ENCODE data around the gene PTGES3L. TPM values are rescaled to one million over a fixed set of nuclear protein-coding genes. Genes with fewer than 3 reads are reported as not detected.

PTGES3L gene
- polyA plus RNA-seq, 1 donor (not counting 4 experiments of a cell fraction or from before 2014, with no cell fraction given): 0.37 TPM

GRCh38 chr17:42999003-42999525, 19.2 kb upstream of the PTGES3L start:
- dilution Hi-C loops (cut with MboI; ENCODE audit: extremely low pct_ligation_motif_present, low sequenced_read_pairs): no loop called here
- Histone ChIP-seq H3K27ac (ENCODE audit: control insufficient read depth, insufficient read depth, low read length) (peak overlapping the region; percentile 94), H3K9ac (ENCODE audit: control insufficient read depth, extremely low read depth, insufficient read depth, low read length) (peak overlapping the region; percentile 99), H3K4me3 (ENCODE audit: control insufficient read depth in 2 of 3, extremely low read depth in 1 of 3, insufficient read depth in 2 of 3, low read depth in 1 of 3, low read length in 3 of 3) (peak overlapping the region; percentile 79 to 98 (median 93)), H2AFZ (ENCODE audit: control insufficient read depth, low read length) (no peak overlapping the region), H3K4me2 (ENCODE audit: control insufficient read depth, extremely low read depth, insufficient read depth, low read depth, low read length) (peak overlapping the region; percentile 86), H3K4me1 (ENCODE audit: control insufficient read depth, extremely low read depth, insufficient read depth, low read length) (peaks cover 32% of the 10 kb centered on the region), H3K27me3 (ENCODE audit: control insufficient read depth, extremely low read depth, insufficient read depth, low read length) (no peaks in the 10 kb centered on the region), H3K9me3 (ENCODE audit: control insufficient read depth, low read depth, low read length) (no peaks in the 10 kb centered on the region), H4K20me1 (ENCODE audit: control insufficient read depth, extremely low read depth, insufficient read depth, low read length) (peaks cover 4% of the 10 kb centered on the region), H3K36me3 (ENCODE audit: control insufficient read depth in 2 of 2, extremely low read depth in 1 of 2, insufficient read depth in 2 of 2, low read length in 2 of 2) (peaks cover 26 to 41% of the 10 kb centered on the region in 2 experiments), H3K79me2 (ENCODE audit: control insufficient read depth, insufficient read depth, low read length) (peaks cover 27% of the 10 kb centered on the region), H3K9me1 (ENCODE audit: control insufficient read depth, extremely low read depth, insufficient read depth, low read length) (no peaks in the 10 kb centered on the region)
- DNase-seq (ENCODE audit: low read depth, low spot score) (no peak), FAIRE-seq (no peak)
- TF ChIP-seq EZH2 (IDR thresholded peaks at IDR 0.05; ENCODE audit: low read length) (no peak), CTCF (optimal IDR thresholded peaks at IDR 0.05 in 1 of 3, IDR thresholded peaks at IDR 0.05 in 1 of 3, conservative IDR thresholded peaks at IDR 0.05 in 1 of 3; ENCODE audit: extremely low read depth in 1 of 3, insufficient read depth in 2 of 3, low read length in 3 of 3) (no peak)

DNA sequence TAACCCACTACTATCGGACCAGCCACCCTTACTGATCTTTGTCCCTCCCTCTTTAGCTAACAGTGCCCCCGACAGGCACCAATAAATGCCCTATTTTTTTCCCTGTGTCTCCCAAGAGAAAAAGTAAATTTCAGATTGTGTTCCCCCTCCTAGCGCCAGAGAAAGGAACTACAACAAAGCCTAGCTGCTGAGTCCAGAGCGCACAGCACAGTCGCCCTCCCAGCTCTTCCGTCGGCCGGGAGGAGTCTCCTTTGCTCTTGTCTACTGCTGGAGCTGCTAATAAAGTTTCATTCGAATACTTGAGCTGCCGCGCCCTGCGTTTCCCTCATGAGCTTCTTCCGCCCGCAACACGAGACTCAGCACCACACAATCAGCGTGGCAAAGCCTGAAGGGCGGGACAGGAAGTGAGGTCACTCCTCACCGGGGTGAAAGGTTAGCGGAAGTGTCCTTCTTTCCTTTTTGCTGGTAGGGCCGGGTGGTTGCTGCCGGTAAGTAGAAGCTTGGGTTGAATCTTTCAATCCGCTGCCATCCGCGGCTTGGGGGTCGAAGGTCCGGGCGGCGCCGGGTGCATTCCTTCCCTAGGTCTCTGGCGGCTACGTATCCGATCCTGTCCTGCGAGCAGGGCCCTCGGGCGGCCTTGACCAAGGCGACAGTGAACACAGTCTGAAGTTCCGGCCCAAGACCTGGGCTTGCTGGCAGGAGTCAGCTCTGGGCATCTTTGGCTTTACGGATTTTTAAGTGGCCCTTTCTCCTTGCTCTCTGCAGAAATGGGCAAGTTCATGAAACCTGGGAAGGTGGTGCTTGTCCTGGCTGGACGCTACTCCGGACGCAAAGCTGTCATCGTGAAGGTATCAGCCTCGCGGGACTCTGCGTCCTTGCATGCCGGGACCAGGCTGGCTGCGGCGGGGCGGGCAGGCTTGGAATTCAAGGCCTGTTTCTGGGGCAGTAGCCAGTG, 18.4 kb upstream of the PTGES3L start, which contains the start of gene RPL27:
RPL27 (plus strand) TSS at position 436 of the 955 bp plus-strand sequence; CDS start at position 768, 332 bp downstream.
- H3K9me1 ChIP-seq (ENCODE audit: control insufficient read depth, extremely low read depth, insufficient read depth, low read length): no peaks in the 10 kb centered on the region
- TF ChIP-seq CTCF (optimal IDR thresholded peaks at IDR 0.05 in 1 of 3, IDR thresholded peaks at IDR 0.05 in 1 of 3, conservative IDR thresholded peaks at IDR 0.05 in 1 of 3; ENCODE audit: extremely low read depth in 1 of 3, insufficient read depth in 2 of 3, low read length in 3 of 3) (peak; percentile 63 to 95 (median 72)), EZH2 (IDR thresholded peaks at IDR 0.05; ENCODE audit: low read length) (no peak)
- peak within 1 kb of the TSS; percentile 79 to 98 (median 93) for H3K4me3 ChIP-seq (ENCODE audit: control insufficient read depth in 2 of 3, extremely low read depth in 1 of 3, insufficient read depth in 2 of 3, low read depth in 1 of 3, low read length in 3 of 3)
- H3K27ac ChIP-seq (ENCODE audit: control insufficient read depth, insufficient read depth, low read length): peak within 1 kb of the TSS; percentile 94
- peak within 1 kb of the TSS; percentile 54 for H2AFZ ChIP-seq (ENCODE audit: control insufficient read depth, low read length)
- DNase-seq (ENCODE audit: low read depth, low spot score) (peak; percentile 99), FAIRE-seq (peak; percentile 92)
- H3K9me3 ChIP-seq (ENCODE audit: control insufficient read depth, low read depth, low read length): no peaks in the 10 kb centered on the region
- peaks cover 27% of the 10 kb centered on the region for H3K79me2 ChIP-seq (ENCODE audit: control insufficient read depth, insufficient read depth, low read length)
- peak within 1 kb of the TSS; percentile 86 for H3K4me2 ChIP-seq (ENCODE audit: control insufficient read depth, extremely low read depth, insufficient read depth, low read depth, low read length)
- dilution Hi-C loops (cut with MboI; ENCODE audit: extremely low pct_ligation_motif_present, low sequenced_read_pairs): no loop called here
- H3K27me3 ChIP-seq (ENCODE audit: control insufficient read depth, extremely low read depth, insufficient read depth, low read length): no peaks in the 10 kb centered on the region
- peak within 1 kb of the TSS; percentile 99 for H3K9ac ChIP-seq (ENCODE audit: control insufficient read depth, extremely low read depth, insufficient read depth, low read length)
- peaks cover 26% of the 10 kb centered on the region for H3K4me1 ChIP-seq (ENCODE audit: control insufficient read depth, extremely low read depth, insufficient read depth, low read length)
- peaks cover 22 to 40% of the 10 kb centered on the region in 2 experiments for H3K36me3 ChIP-seq (ENCODE audit: control insufficient read depth in 2 of 2, extremely low read depth in 1 of 2, insufficient read depth in 2 of 2, low read length in 2 of 2)
- H4K20me1 ChIP-seq (ENCODE audit: control insufficient read depth, extremely low read depth, insufficient read depth, low read length): peaks cover under 1% of the 10 kb centered on the region
